ENCODE results near the gene CREB3L4.
A peak's percentile ranks its signal among the peaks of the same experiment; 100 is the strongest.

The CREB3L4 gene, protein sequence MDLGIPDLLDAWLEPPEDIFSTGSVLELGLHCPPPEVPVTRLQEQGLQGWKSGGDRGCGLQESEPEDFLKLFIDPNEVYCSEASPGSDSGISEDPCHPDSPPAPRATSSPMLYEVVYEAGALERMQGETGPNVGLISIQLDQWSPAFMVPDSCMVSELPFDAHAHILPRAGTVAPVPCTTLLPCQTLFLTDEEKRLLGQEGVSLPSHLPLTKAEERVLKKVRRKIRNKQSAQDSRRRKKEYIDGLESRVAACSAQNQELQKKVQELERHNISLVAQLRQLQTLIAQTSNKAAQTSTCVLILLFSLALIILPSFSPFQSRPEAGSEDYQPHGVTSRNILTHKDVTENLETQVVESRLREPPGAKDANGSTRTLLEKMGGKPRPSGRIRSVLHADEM

DNA sequence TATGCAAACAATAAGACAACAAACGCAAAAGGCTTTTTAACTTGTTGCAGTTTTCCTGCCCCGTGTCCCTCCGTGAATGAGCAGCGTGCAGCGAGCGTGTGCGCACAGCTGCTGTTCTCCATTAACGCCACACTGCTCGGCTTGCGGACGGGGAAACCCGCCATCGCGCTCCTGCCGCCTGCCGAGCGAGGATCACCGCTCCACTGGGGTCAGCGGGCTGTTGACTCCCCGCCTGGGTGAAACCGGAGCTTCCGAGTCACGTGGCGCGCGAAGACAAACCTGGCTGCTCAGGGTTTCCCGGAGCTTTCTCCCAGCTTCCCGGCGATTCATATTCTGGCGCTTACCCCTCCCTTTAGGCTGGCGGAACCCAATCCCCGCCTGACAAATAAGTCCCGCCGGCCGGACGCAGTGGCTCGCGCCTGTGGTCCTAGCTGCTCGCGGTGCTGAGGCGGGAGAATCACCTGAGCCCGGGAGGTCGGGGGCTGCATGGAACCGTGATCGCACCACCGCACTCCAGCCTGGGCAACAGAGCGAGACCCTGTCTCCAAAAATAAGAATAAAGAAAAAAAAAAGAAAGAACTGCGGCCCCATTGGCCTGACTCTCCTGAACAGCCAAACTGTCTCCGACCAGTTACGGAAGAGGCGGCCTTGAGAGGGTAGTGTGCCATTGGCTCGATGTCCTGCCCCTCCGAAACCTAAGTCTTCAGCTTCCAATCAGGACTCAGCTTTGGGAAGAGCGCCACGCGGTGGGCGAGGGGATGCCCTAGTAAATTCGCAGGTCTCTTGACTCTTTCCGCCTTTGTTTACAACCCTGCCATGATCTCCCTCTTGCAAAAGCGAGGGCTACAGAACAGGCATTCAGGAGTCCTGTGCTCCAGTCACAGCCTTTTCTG, at the start of gene CREB3L4:
Gene CREB3L4, plus strand, starts transcription at position 796 of the 893 bp plus-strand sequence. CDS start 624 bp downstream, outside the sequence.
- H3K4me3 Mint-ChIP-seq: peak within 1 kb of the TSS; percentile 95
- peak; percentile 89 for ATAC-seq
- no peaks in the 10 kb centered on the region for H3K9me3 Mint-ChIP-seq
- peak; percentile 59 to 87 for DNase-seq (ENCODE audit: low spot score in 2 of 2)
- peak within 1 kb of the TSS; percentile 97 for H3K27ac Mint-ChIP-seq
- H3K36me3 Mint-ChIP-seq: peaks cover 26% of the 10 kb centered on the region
- peaks cover 62% of the 10 kb centered on the region for H3K4me1 Mint-ChIP-seq

DNA sequence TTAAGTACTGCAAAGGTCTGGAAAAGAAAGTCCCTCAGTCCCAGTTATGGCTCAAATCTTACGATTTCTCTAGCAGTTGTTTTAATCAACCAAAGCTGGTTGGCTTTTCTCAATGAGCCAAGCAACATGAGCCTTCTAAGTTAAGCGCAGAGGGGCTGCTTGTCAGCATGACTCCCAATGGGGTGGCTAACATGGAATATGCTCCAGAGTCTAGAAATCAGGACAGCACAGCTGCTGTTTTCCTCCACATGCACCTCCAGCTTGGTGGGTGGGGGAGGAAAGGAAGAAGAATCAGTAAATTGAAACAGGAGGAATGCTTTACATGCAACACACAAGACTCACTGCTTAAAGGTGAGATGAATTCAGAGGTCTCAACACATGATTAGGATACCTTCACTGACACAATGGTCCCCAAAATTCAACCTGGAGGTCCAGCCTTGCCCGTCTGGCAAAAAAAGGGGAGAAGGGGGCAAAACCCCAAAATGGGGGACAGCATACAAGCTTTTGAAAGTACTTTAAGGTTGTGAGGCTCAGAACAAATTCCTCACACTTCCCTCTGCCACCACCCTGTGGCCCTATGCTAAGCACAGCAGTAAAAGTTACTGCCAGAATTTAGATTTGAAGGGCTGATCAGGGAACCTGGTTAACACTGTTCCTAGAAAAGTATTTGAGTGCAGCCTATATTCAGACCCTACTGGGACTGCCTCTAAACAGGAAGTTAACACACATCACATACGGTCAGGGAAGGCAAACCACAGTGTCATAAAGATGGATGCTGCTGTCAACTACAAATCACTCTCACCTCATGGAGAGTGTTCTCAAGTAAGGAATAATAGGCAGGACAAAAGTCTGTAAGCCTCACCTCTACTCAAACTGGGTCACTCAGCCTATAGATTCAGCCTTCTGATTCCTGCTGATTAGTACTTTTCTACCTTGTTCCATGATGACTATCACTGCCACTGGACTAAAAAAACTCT, 47.5 kb upstream of the CREB3L4 start:
- H3K27ac Mint-ChIP-seq: peak overlapping the region; percentile 95
- peak overlapping the region; percentile 72 for H3K4me3 Mint-ChIP-seq
- H3K36me3 Mint-ChIP-seq: peaks cover 56% of the 10 kb centered on the region
- H3K9me3 Mint-ChIP-seq: no peaks in the 10 kb centered on the region
- DNase-seq (ENCODE audit: low spot score in 2 of 2) (no peak), ATAC-seq (no peak)
- peaks cover 48% of the 10 kb centered on the region for H3K4me1 Mint-ChIP-seq

DNA sequence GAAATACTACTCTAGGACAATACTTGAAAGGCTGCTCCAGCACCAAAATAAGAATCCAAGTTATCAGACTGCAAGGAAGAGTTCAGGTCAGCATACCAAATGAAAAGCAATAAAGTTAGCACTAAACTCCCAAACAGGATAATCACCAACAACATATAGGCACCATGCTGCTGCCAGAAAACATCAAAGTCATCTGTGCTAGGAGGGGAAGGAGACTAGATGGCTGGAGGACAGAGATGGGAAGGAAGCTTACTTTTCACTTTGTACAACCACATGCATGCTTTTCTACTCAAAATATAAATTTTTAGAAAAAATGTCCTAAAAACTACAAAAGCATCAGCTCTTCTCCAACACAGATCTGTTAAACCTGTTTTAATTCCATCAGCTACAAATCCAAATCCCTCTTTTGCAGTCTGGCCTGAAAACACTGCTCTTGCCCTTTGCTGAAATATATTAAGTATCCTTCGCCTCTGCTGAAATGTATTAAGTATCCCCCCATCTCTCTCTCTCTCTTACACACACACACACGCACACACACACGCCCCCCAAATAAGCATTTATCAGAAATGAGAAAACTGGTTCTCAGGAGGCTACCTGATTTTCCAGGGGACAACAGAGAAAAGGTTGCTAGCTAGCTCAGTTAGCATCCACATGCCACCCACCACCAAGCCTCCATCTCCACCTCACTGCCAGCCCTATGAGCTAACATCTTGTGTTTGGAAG, 46.5 kb upstream of the CREB3L4 start:
- Mint-ChIP-seq H3K27ac (peak overlapping the region; percentile 95), H3K4me1 (peaks cover 42% of the 10 kb centered on the region), H3K4me3 (peak overlapping the region; percentile 72), H3K36me3 (peaks cover 45% of the 10 kb centered on the region), H3K9me3 (no peaks in the 10 kb centered on the region)
- no peak for DNase-seq (ENCODE audit: low spot score in 2 of 2)
- no peak for ATAC-seq

DNA sequence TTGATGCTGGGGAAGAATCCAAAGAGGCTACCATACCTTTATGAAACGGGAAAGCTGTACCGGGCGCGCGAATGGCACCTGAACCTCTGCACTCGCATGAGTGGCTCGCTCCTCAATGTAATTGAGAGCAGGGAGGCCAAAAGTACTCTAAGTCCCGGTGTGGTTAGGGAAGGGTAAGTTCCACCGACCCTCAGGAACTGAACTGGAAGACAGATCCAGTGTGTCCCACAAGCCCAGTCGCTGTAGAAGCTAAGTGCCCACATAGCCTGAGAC, 46.0 kb upstream of the CREB3L4 start:
- Mint-ChIP-seq H3K36me3 (peaks cover 45% of the 10 kb centered on the region), H3K27ac (peak overlapping the region; percentile 95), H3K9me3 (no peaks in the 10 kb centered on the region), H3K4me1 (peaks cover 39% of the 10 kb centered on the region), H3K4me3 (peak overlapping the region; percentile 72)
- DNase-seq (ENCODE audit: low spot score in 2 of 2): peak in 1 of 2 donors; percentile 64
- ATAC-seq: no peak

DNA sequence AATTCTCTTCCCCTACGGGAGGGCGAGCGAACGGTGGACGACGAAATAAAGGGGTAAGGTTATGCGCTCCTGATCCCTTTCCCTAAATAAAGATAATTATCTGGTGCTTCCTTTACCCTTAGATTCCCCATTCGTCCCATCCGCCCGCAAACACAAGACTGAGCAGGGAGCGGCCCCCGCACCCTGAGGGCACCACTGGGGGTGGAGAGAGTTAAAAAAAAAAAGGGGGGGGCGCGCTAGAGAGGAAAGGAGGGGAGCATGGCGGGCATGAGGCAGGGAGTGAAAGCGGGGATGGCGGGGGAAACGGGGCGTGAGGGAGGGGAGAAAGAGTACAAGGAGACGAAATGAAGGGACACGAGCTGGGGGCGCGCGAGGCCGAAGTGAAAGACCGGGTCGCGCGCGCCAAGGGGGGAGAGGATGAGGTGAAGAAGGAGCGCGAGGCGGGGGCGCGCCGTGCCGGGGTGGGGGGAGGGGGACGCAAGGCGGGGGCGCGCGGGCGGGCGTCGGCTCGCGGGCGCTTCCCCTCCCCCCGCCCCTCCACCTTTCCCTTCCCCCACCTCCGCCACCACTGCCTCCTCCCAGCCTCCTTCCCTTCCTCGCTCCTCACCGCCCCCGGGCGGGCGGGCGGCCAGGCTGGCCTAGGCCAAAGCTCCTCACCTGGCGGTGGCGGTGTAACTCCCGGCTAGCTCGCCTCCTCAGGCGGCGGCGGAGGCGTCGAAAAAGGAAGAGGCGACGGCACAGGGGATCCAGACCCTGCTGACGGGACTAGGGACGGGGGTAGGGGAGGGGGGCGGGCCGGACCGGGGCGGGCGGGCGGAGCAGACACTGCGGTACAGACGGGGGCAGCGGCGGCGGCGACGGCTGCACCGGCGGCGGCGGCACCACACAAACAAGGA, 45.4 kb upstream of the CREB3L4 start:
- DNase-seq (ENCODE audit: low spot score in 2 of 2) (peak in 1 of 2 donors; percentile 88), ATAC-seq (peak; percentile 1)
- peak overlapping the region; percentile 72 for H3K4me3 Mint-ChIP-seq
- peak overlapping the region; percentile 95 for H3K27ac Mint-ChIP-seq
- peaks cover 38% of the 10 kb centered on the region for H3K4me1 Mint-ChIP-seq
- no peaks in the 10 kb centered on the region for H3K9me3 Mint-ChIP-seq
- peaks cover 39% of the 10 kb centered on the region for H3K36me3 Mint-ChIP-seq

DNA sequence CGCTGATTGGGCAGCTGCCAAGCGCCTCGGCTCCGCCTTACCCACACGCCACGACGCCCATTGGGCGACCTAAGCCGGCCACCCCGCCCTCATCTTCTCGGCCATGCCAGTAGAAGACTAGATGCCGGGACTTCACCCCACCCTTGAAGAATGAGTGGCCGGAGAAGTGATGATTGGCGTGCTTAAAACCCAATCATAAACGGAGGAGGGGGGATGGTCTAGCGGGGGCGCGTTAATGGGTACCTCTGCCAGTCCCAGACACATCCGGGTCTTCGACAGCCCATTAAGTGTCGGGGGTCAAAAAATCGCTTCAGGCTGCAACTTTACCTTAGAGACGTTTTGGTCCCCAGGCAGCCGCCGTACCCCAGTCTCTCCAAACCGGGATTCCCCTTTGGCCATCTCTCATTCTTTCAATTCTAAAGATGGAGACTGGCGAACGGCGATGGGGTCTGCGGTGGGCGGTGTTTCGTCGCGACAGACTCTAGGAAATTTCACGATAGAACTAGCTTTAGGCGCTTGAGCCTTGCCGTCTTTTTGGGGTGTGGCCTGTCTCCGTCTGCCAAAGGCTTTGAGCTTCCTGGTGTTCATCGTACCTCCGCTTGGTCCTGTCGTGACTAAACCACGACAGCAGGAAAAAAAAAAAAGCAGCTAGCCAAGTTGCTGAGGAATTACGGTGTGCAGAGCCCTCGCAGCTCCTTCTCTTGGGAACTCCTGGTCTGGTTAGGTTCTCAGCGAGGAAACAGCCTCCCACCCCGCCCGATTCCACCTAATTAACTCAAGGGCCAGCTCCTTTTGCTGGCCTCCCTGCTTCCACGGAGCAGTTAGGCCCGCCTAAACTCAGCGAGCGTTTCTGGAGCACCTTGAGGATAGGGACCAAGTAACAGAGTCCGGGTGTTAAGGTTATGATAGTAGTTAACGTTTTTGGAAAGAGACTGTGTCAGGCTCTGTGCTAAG, 44.5 kb upstream of the CREB3L4 start, which contains the start of gene GATAD2B:
Gene GATAD2B, minus strand, starts transcription at position 1 of the 954 bp plus-strand sequence. CDS start 94,625 bp downstream, outside the sequence.
- Mint-ChIP-seq H3K9me3 (no peaks in the 10 kb centered on the region), H3K4me3 (peak within 1 kb of the TSS; percentile 72), H3K4me1 (peaks cover 33% of the 10 kb centered on the region), H3K36me3 (peaks cover 31% of the 10 kb centered on the region), H3K27ac (peak within 1 kb of the TSS; percentile 95)
- peak; percentile 94 for ATAC-seq
- DNase-seq (ENCODE audit: low spot score in 2 of 2): peak; percentile 93 to 100

DNA sequence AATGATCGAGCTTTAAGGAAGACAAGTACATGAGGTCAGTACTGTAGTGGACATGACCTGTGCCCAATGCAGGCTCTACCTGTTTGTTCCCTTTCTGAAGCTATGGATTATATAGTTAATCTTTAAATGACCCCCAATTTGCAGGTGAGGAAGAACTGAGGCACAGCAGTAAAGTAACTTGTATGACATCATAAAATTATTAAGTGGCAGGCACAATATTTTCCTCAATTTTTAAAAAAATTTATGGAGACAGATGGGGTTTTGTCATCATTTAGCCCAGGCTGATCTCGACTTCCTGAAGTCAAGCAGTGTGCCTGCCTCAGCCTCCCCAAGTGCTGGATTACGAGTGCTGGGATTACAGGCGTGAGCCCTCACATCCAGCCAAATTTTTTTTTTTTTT, 41.3 kb upstream of the CREB3L4 start:
- ATAC-seq: no peak
- peaks cover 45% of the 10 kb centered on the region for H3K36me3 Mint-ChIP-seq
- no peak overlapping the region for H3K4me3 Mint-ChIP-seq
- no peaks in the 10 kb centered on the region for H3K9me3 Mint-ChIP-seq
- no peak for DNase-seq (ENCODE audit: low spot score in 2 of 2)
- H3K4me1 Mint-ChIP-seq: peaks cover 15% of the 10 kb centered on the region
- no peak overlapping the region for H3K27ac Mint-ChIP-seq

DNA sequence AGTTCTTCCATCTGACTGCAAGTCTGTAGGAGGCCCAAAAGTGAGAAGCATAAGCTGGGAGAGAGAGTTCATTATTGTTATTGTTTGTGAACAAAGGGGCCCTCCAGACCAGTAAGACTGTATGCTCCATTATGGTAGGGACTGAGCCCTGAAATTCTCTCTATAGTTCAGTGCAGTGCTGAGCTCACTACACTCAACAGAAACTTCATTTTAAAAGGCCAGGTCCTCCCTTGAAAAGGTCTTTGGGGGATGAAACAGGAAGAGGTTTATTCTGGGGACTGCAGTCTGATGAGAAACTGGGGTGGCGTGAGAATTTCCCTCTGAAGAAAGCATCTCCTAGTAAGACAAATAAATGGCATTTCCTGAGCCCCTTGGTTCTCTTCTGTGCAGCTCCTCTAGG, 39.5 kb upstream of the CREB3L4 start:
- H3K4me3 Mint-ChIP-seq: no peak overlapping the region
- no peak for DNase-seq (ENCODE audit: low spot score in 2 of 2)

DNA sequence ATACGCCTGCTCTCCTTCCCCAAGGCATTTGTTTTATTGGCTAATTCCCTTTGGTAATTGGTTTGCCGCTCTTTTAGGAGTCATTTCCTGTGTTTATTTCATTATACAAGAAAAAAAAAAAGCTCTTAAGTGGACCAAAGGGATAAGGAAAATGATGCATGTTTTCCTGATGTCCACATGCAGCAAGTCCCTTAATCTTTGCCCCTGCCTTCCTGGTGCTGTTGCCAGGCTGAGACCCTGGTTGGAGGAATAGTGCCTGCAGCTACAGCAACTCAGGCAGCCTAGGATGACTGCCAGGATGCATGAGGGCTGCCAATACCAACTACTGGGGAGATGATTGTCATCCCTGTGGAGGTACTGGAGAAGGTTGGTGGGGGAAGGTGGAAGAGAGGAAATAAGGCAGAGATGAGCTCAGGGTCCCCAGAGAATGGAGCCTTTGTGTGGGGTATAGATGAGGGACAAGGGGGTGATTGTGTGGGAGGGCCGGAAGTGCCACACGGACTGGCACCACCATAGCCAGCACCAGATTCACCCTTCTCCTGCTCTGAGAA, 38.8 kb upstream of the CREB3L4 start:
- ATAC-seq (no peak), DNase-seq (ENCODE audit: low spot score in 2 of 2) (no peak)
- Mint-ChIP-seq H3K36me3 (peaks cover 47% of the 10 kb centered on the region), H3K4me3 (no peak overlapping the region), H3K27ac (peak overlapping the region; percentile 80), H3K9me3 (no peaks in the 10 kb centered on the region), H3K4me1 (peaks cover 11% of the 10 kb centered on the region)

More for the DNA sequence above, 39.5 kb upstream of the CREB3L4 start:
- H3K27ac Mint-ChIP-seq: peak overlapping the region; percentile 80
- H3K9me3 Mint-ChIP-seq: no peaks in the 10 kb centered on the region
- ATAC-seq: no peak
- peaks cover 47% of the 10 kb centered on the region for H3K36me3 Mint-ChIP-seq
- peaks cover 11% of the 10 kb centered on the region for H3K4me1 Mint-ChIP-seq

DNA sequence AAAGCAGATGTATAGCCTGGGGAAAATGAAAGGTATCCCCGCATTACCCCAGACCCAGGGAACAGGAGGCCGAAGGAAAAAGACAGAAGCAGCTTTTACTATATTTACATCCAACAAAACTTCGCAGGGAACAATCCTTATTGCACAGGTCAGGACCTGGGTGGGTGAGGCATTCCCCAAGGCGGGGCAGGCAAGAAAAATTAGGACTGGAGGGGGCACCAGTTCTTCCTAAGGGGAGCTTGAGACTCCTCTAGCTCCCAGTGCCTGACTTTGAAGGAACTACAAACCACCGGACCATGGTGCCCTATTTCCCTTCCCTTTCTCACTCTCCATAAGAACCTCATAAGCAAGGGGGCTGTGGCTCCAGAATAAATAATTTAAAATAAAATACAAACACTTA, 38.3 kb upstream of the CREB3L4 start:
- peaks cover 53% of the 10 kb centered on the region for H3K36me3 Mint-ChIP-seq
- H3K4me3 Mint-ChIP-seq: no peak overlapping the region
- peak overlapping the region; percentile 80 for H3K27ac Mint-ChIP-seq
- ATAC-seq: no peak
- no peaks in the 10 kb centered on the region for H3K9me3 Mint-ChIP-seq
- DNase-seq (ENCODE audit: low spot score in 2 of 2): no peak
- H3K4me1 Mint-ChIP-seq: peaks cover 11% of the 10 kb centered on the region

DNA sequence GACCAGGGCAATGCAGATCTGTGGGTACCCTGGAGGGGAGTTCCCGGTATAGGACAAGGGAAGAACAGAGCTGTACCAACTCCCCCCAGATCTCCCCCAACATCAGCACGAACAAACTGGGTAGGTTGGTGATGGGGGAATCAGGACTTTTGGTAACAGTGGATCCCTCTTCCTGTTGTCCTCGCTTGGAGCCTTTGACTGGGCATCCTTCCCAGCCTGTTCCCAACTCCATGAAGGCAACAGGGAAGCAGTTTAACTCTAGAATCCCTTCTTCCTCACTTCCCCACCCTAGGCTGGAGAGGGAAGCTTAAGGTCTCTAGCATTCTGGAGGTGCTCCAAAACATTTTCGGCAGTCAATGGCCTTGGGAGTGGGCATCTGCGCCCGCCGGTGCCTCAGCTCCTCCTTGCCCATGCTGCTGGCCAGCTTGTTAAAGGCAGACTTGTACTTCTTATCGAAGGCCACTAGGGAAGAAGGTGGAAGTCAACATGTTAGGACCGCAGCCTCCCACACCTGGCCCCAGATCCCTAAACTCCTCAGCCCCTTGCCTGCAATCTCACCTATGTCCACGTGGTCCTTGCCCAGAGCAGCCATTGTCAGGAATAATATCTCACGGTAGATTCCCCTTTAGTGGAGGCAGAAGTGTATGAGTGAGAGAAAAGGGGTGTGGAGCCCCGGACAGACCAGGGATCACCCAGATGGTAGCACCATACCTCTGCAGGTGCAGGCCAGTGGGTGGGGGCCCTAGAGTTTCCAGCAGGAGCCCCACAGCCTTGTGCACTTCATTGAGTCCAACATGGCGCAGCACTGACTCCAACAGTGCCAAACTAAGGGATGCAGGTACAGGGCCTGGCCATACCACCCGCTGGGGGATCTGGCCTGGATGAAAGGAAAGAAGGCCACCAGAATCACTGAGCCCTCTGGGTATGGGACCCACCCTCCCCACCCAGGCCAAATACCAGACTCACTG, 37.4 kb upstream of the CREB3L4 start:
- H3K27ac Mint-ChIP-seq: peak overlapping the region; percentile 80
- no peaks in the 10 kb centered on the region for H3K9me3 Mint-ChIP-seq
- peaks cover 11% of the 10 kb centered on the region for H3K4me1 Mint-ChIP-seq
- peaks cover 61% of the 10 kb centered on the region for H3K36me3 Mint-ChIP-seq
- DNase-seq (ENCODE audit: low spot score in 2 of 2) (no peak), ATAC-seq (peak; percentile 4)
- H3K4me3 Mint-ChIP-seq: no peak overlapping the region
